Measurements from ENCODE around the gene FUCA1. TPM values are rescaled to one million over a fixed set of nuclear protein-coding genes. Genes with fewer than 3 reads are reported as not detected.

FUCA1 gene
- total RNA-seq, 4 donors from 2014 or later = 10.1 to 32.2 (median 17.5) TPM

- intact Hi-C loops (cut with DNase I) = no loop called here
- TF ChIP-seq POLR2A (IDR thresholded peaks at IDR 0.05) (no peak), CTCF (IDR thresholded peaks at IDR 0.05) (no peak)
Measured at GRCh38 chr1:23895993-23896392, 27.9 kb upstream of the FUCA1 start.

GRCh38 chr1:23895082-23895481 is 27.0 kb upstream of the FUCA1 start:
- Histone ChIP-seq H3K4me3 (no peak overlapping the region), H3K27me3 (no peaks in the 10 kb centered on the region), H3K27ac (no peak overlapping the region), H3K4me1 (peaks cover 0 to 13% (median 0%) of the 10 kb centered on the region in 3 donors), H3K9me3 (no peaks in the 10 kb centered on the region), H3K36me3 (no peaks in the 10 kb centered on the region)
- no peak for TF ChIP-seq POLR2A (IDR thresholded peaks at IDR 0.05)
- TF ChIP-seq CTCF (IDR thresholded peaks at IDR 0.05) = no peak
- WGBS, 2 donors = 81 to 83% methylated on average over 5 of the region's 5 CpGs
- intact Hi-C loops (cut with DNase I) = no loop called here
- no peak for DNase-seq

More at GRCh38 chr1:23895993-23896392, 27.9 kb upstream of the FUCA1 start:
- Histone ChIP-seq H3K27ac (no peak overlapping the region), H3K9me3 (no peaks in the 10 kb centered on the region), H3K4me1 (peaks cover 0 to 13% (median 0%) of the 10 kb centered on the region in 3 donors), H3K27me3 (no peaks in the 10 kb centered on the region), H3K36me3 (no peaks in the 10 kb centered on the region), H3K4me3 (no peak overlapping the region)
- no peak for DNase-seq
- 61 to 62% methylated on average over 4 of the region's 4 CpGs for WGBS, 2 donors

GRCh38 chr1:23889074-23889473 is 21.0 kb upstream of the FUCA1 start:
- no peak for DNase-seq
- Histone ChIP-seq H3K27ac (no peak overlapping the region), H3K4me3 (no peak overlapping the region), H3K4me1 (no peaks in the 10 kb centered on the region), H3K9me3 (no peaks in the 10 kb centered on the region), H3K27me3 (no peaks in the 10 kb centered on the region), H3K36me3 (no peaks in the 10 kb centered on the region)
- intact Hi-C loops (cut with DNase I) = no loop called here
- TF ChIP-seq POLR2A (IDR thresholded peaks at IDR 0.05) (no peak), CTCF (IDR thresholded peaks at IDR 0.05) (no peak)
- WGBS, 2 donors = 62 to 74% methylated on average over 5 of the region's 5 CpGs

GRCh38 chr1:23885222-23885621 is 17.1 kb upstream of the FUCA1 start:
- intact Hi-C loops (cut with DNase I) = no loop called here
- H3K27me3 ChIP-seq = no peaks in the 10 kb centered on the region
- no peak overlapping the region for H3K27ac ChIP-seq
- no peaks in the 10 kb centered on the region for H3K36me3 ChIP-seq
- H3K9me3 ChIP-seq = no peaks in the 10 kb centered on the region
- no peaks in the 10 kb centered on the region for H3K4me1 ChIP-seq
- no peak overlapping the region for H3K4me3 ChIP-seq
- TF ChIP-seq POLR2A (IDR thresholded peaks at IDR 0.05) = no peak
- no peak for TF ChIP-seq CTCF (IDR thresholded peaks at IDR 0.05)
- WGBS, 2 donors = 29 to 62% methylated on average over 2 of the region's 4 CpGs
- DNase-seq = no peak

- no peak for DNase-seq
- no peak overlapping the region for H3K27ac ChIP-seq
- H3K4me3 ChIP-seq = no peak overlapping the region
- H3K36me3 ChIP-seq = no peaks in the 10 kb centered on the region
- peaks cover 0 to 22% (median 8%) of the 10 kb centered on the region in 3 donors for H3K9me3 ChIP-seq
- intact Hi-C loops (cut with DNase I) = no loop called here
- whole genome bisulfite sequencing, 2 donors = 59 to 73% methylated on average over 4 of the region's 4 CpGs
- H3K4me1 ChIP-seq = no peaks in the 10 kb centered on the region
- TF ChIP-seq POLR2A (IDR thresholded peaks at IDR 0.05) = no peak
- TF ChIP-seq CTCF (IDR thresholded peaks at IDR 0.05) = no peak
- H3K27me3 ChIP-seq = no peaks in the 10 kb centered on the region
Measured at GRCh38 chr1:23882746-23883145, 14.7 kb upstream of the FUCA1 start.
